Measurements from ENCODE around the gene SKAP1.
A peak's percentile ranks its signal among the peaks of the same experiment; 100 is the strongest.

Gene SKAP1

GRCh38 chr17:48429638-48430586, at the start of gene SKAP1:
Gene SKAP1 (minus strand): TSS chr17:48430214.
- peak in 1 of 2 donors; percentile 46 for DNase-seq (ENCODE audit: low read depth in 2 of 2)

GRCh38 chr17:48479014-48479402, 49.0 kb upstream of the SKAP1 start:
- DNase-seq (ENCODE audit: low read depth in 2 of 2) = no peak

GRCh38 chr17:48478224-48479013, 48.4 kb upstream of the SKAP1 start:
- DNase-seq (ENCODE audit: low read depth in 2 of 2) = peak in 1 of 2 donors; percentile 26

- no peak for DNase-seq (ENCODE audit: low read depth in 2 of 2)
Measured at GRCh38 chr17:48477221-48477620, 47.2 kb upstream of the SKAP1 start.

GRCh38 chr17:48472411-48473281, 42.6 kb upstream of the SKAP1 start:
- DNase-seq (ENCODE audit: low read depth in 2 of 2) = no peak

GRCh38 chr17:48471817-48472410, 41.9 kb upstream of the SKAP1 start:
- DNase-seq (ENCODE audit: low read depth in 2 of 2) = no peak

GRCh38 chr17:48470388-48471034, 40.5 kb upstream of the SKAP1 start:
- DNase-seq (ENCODE audit: low read depth in 2 of 2) = no peak

GRCh38 chr17:48469227-48469626, 39.2 kb upstream of the SKAP1 start:
- DNase-seq (ENCODE audit: low read depth in 2 of 2) = no peak

GRCh38 chr17:48468299-48468698, 38.3 kb upstream of the SKAP1 start:
- DNase-seq (ENCODE audit: low read depth in 2 of 2) = no peak

GRCh38 chr17:48465884-48466283, 35.9 kb upstream of the SKAP1 start:
- DNase-seq (ENCODE audit: low read depth in 2 of 2) = no peak

- DNase-seq (ENCODE audit: low read depth in 2 of 2) = no peak
Measured at GRCh38 chr17:48463526-48463925, 33.5 kb upstream of the SKAP1 start.

- no peak for DNase-seq (ENCODE audit: low read depth in 2 of 2)
Measured at GRCh38 chr17:48462946-48463345, 32.9 kb upstream of the SKAP1 start.

GRCh38 chr17:48460052-48460451, 30.0 kb upstream of the SKAP1 start:
- no peak for DNase-seq (ENCODE audit: low read depth in 2 of 2)

GRCh38 chr17:48459070-48459844, 29.2 kb upstream of the SKAP1 start:
- DNase-seq (ENCODE audit: low read depth in 2 of 2) = no peak

GRCh38 chr17:48457080-48457836, 27.2 kb upstream of the SKAP1 start:
- DNase-seq (ENCODE audit: low read depth in 2 of 2) = peak; percentile 47 to 61

- DNase-seq (ENCODE audit: low read depth in 2 of 2) = peak in 1 of 2 donors; percentile 22
Measured at GRCh38 chr17:48456589-48456988, 26.6 kb upstream of the SKAP1 start.

GRCh38 chr17:48455791-48456190, 25.8 kb upstream of the SKAP1 start:
- DNase-seq (ENCODE audit: low read depth in 2 of 2) = no peak

GRCh38 chr17:48453447-48453846, 23.4 kb upstream of the SKAP1 start:
- DNase-seq (ENCODE audit: low read depth in 2 of 2) = no peak

- no peak for DNase-seq (ENCODE audit: low read depth in 2 of 2)
Measured at GRCh38 chr17:48451489-48451888, 21.5 kb upstream of the SKAP1 start.

Data from stimulated activated CD4-positive, alpha-beta T cell treated with anti-CD3 and anti-CD28 coated beads, Interleukin-15, amount 100 ng/mL, for 48 hours (primary cell).